Suppressor macrophage treated with lipopolysaccharide for 1 hour (primary cell): Measurements from ENCODE around the gene PCDHA10.

Experiments used
- DNase-seq, 3 donors: peaks; one replicate each; pipeline ENCODE4 v3.0.0-alpha.2; 2020 to 2022

PCDHA10 gene

GRCh38 chr5:140883927-140884697 lies 28.4 kb downstream of the PCDHA10 start:
- no peak for DNase-seq

DNA sequence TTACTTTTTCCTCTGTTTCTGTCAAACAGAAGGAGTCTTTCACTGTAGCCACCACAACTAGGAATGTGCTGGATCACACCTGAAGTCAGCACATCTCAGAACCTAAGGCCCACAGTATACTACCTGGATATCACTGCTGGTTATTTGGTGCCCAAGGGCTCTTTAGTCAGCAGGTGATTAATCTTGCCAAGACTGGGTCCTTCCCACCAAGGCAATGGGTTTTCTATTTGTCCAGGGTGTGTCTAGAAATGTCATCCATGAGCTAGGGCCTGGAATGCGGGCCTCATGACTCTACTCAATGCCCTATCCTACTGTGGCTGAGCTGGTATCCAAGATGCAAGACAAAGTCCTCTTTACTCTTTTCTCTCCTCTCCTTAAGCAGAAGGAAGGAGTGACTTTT lies 60.6 kb downstream of the PCDHA10 start:
- no peak for DNase-seq
